Measurements from ENCODE around the gene TSHR. TPM values are rescaled to one million over a fixed set of nuclear protein-coding genes. Genes with fewer than 3 reads are reported as not detected.

TSHR gene
- total RNA-seq, 1 experiment from 2014 or later = not detected

DNA sequence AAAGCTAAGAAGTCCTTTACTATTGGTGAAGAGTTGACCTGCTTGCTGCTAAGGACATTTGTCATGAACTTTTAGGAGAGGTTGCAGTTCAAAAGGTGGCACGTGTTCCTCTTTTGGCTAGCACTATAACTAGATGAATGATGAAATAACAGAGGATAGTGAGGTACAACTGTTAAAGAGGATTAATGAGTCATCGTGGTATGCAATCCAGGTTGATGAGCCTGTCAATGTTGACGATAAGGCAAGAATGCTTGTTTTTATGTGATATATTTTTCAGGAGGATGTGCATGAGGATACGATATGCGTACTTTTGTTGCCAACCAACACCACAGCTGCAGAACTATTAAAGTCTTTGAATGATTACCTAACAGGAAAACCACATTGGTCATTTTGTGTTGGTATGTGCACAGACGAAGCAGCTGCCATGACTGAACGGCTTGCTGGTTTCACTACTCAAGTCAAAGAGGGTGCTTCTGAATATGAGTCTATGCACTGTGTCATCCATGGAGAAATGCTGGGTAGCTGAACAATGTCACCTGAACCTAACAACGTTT lies 24.5 kb upstream of the TSHR start:
- no peak overlapping the region for H3K4me2 ChIP-seq (ENCODE audit: insufficient read depth, insufficient read length, low read length)
- no peak overlapping the region for H3K56ac ChIP-seq (ENCODE audit: insufficient read length, low read depth, low read length)
- no peak overlapping the region for H2BK12ac ChIP-seq (ENCODE audit: insufficient read length, low read depth, low read length)
- no peaks in the 10 kb centered on the region for H3K23me2 ChIP-seq (ENCODE audit: insufficient read length, low read depth, low read length, poor library complexity, severe bottlenecking)
- Mint-ChIP-seq H3K4me3 (no peak overlapping the region), H3K9me3 (no peaks in the 10 kb centered on the region), H3K4me1 (peaks cover 10 to 11% of the 10 kb centered on the region in 2 experiments), H3K27me3 (ENCODE audit: low read depth) (no peaks in the 10 kb centered on the region), H3K36me3 (ENCODE audit: insufficient read depth in 1 of 3, low read depth in 3 of 3) (no peaks in the 10 kb centered on the region; a peak in 1 of 7 replicates), H3K27ac (no peak overlapping the region)
- H3K14ac ChIP-seq (ENCODE audit: insufficient read depth, low read length) = no peak overlapping the region
- H3K9me3 ChIP-seq (ENCODE audit: control insufficient read depth, low read depth, low read length) = no peaks in the 10 kb centered on the region
- H4K20me1 ChIP-seq (ENCODE audit: control insufficient read depth, insufficient read depth, insufficient read length) = no peaks in the 10 kb centered on the region
- H3K18ac ChIP-seq (ENCODE audit: insufficient read length, low read depth, low read length) = no peak overlapping the region
- no peak overlapping the region for H3K23ac ChIP-seq (ENCODE audit: insufficient read length, low read depth, low read length)
- H3K4me1 ChIP-seq (ENCODE audit: insufficient read depth, low read length) = no peaks in the 10 kb centered on the region
- H3K79me1 ChIP-seq (ENCODE audit: insufficient read depth, low read depth, low read length, poor library complexity, severe bottlenecking) = no peaks in the 10 kb centered on the region
- WGBS (ENCODE audit: extremely low coverage, insufficient read length, low lambda C conversion rate) = no CpG with 5 or more reads among the region's 8 CpGs
- H4K5ac ChIP-seq (ENCODE audit: insufficient read length, low read depth, low read length) = no peak overlapping the region
- H3T11ph ChIP-seq (ENCODE audit: low read length) = no peak overlapping the region
- no peak overlapping the region for H2BK20ac ChIP-seq (ENCODE audit: low read depth, low read length, poor library complexity, severe bottlenecking)
- no peaks in the 10 kb centered on the region for H3K27me3 ChIP-seq (ENCODE audit: insufficient read depth, low read length)
- H2BK5ac ChIP-seq (ENCODE audit: insufficient read length, low read length) = no peak overlapping the region
- no peak overlapping the region for H2AK5ac ChIP-seq (ENCODE audit: insufficient read length, low read length)
- H2BK15ac ChIP-seq (ENCODE audit: low read depth, low read length) = no peak overlapping the region
- no peak overlapping the region for H3K9ac ChIP-seq (ENCODE audit: extremely low read depth, insufficient read length, low read length)
- no peak overlapping the region for H2BK120ac ChIP-seq (ENCODE audit: low read depth, low read length, poor library complexity, severe bottlenecking)
- no peak overlapping the region for H2AFZ ChIP-seq (ENCODE audit: low read length)
- H3K4ac ChIP-seq (ENCODE audit: low read depth, low read length) = no peak overlapping the region
- H3K79me2 ChIP-seq (ENCODE audit: insufficient read depth, low read length) = no peaks in the 10 kb centered on the region
- no peak for TF ChIP-seq CTCF (conservative IDR thresholded peaks at IDR 0.05)
- DNase-seq = no peak
- H4K91ac ChIP-seq (ENCODE audit: insufficient read length, low read depth, low read length) = no peak overlapping the region
- H4K8ac ChIP-seq (replicated peaks; ENCODE audit: insufficient read length, low read depth, low read length) = no peak overlapping the region
- H3K27ac ChIP-seq (ENCODE audit: insufficient read length, low read depth, low read length) = no peak overlapping the region

Measured in H9 (cell line).